Erythroblast (primary cell): ENCODE data around the gene LDLRAD4.

Experiments used
- DNase-seq, 2 experiments: peaks; one replicate each; lab custom pipeline; 2025; lab: John Stamatoyannopoulos, UW
- GATA1 ChIP-seq: IDR thresholded peaks from 2 replicates; pipeline ENCODE4 v1.6.1; 2011; ENCODE audit warnings: low read depth, mild to moderate bottlenecking, control low read depth, low read length, moderate library complexity
- POLR2A ChIP-seq: IDR thresholded peaks from 2 replicates; pipeline ENCODE4 v1.6.1; 2011; ENCODE audit warnings: mild to moderate bottlenecking, low read length

The LDLRAD4 gene

GRCh38 chr18:13303756-13304364 lies 85.3 kb downstream of the LDLRAD4 start:
- TF ChIP-seq GATA1 (no peak), POLR2A (no peak)
- no peak for DNase-seq

GRCh38 chr18:13305301-13305700 lies 86.7 kb downstream of the LDLRAD4 start:
- no peak for DNase-seq
- no peak for TF ChIP-seq POLR2A
- TF ChIP-seq GATA1, result no peak

- TF ChIP-seq POLR2A (no peak), GATA1 (no peak)
- no peak for DNase-seq
Measured at GRCh38 chr18:13306583-13306982, 88.0 kb downstream of the LDLRAD4 start.

- no peak for DNase-seq
- no peak for TF ChIP-seq GATA1
- TF ChIP-seq POLR2A, result no peak
Measured at GRCh38 chr18:13308369-13308768, 89.8 kb downstream of the LDLRAD4 start.

GRCh38 chr18:13309031-13309747 lies 90.6 kb downstream of the LDLRAD4 start:
- DNase-seq, result no peak
- TF ChIP-seq GATA1 (no peak), POLR2A (no peak)

- DNase-seq, result peak; percentile 35 to 81
- TF ChIP-seq POLR2A, result no peak
- TF ChIP-seq GATA1, result no peak
Measured at GRCh38 chr18:13309748-13310670, 91.4 kb downstream of the LDLRAD4 start.

GRCh38 chr18:13311193-13311592 lies 92.6 kb downstream of the LDLRAD4 start:
- TF ChIP-seq GATA1 (no peak), POLR2A (no peak)
- no peak for DNase-seq

GRCh38 chr18:13312515-13312914 lies 94.0 kb downstream of the LDLRAD4 start:
- TF ChIP-seq POLR2A (no peak), GATA1 (no peak)
- DNase-seq, result no peak

- TF ChIP-seq GATA1 (no peak), POLR2A (no peak)
- DNase-seq, result no peak
Measured at GRCh38 chr18:13313006-13313686, 94.6 kb downstream of the LDLRAD4 start.

GRCh38 chr18:13315000-13315399 lies 96.4 kb downstream of the LDLRAD4 start:
- no peak for DNase-seq
- TF ChIP-seq GATA1 (no peak), POLR2A (no peak)

- peak; percentile 14 to 30 for DNase-seq
- TF ChIP-seq GATA1 (no peak), POLR2A (no peak)
Measured at GRCh38 chr18:13316063-13316462, 97.5 kb downstream of the LDLRAD4 start.

- TF ChIP-seq POLR2A (no peak), GATA1 (no peak)
- no peak for DNase-seq
Measured at GRCh38 chr18:13317801-13318200, 99.2 kb downstream of the LDLRAD4 start.

- DNase-seq, result no peak
- no peak for TF ChIP-seq GATA1
- no peak for TF ChIP-seq POLR2A
Measured at GRCh38 chr18:13318731-13319501, 100.4 kb downstream of the LDLRAD4 start.
